ENCODE results near the gene UHRF2. TPM values are rescaled to one million over a fixed set of nuclear protein-coding genes. Genes with fewer than 3 reads are reported as not detected.

UHRF2 gene
- total RNA-seq, 1 experiment from 2014 or later: 39.0 TPM

GRCh38 chr9:6418764-6419163 lies 5.8 kb downstream of the UHRF2 start (continued):
- TF ChIP-seq PREB (CRISPR knock-in tag; IDR thresholded peaks at IDR 0.05; ENCODE audit: borderline replicate concordance) (no peak), TCF7 (CRISPR knock-in tag; IDR thresholded peaks at IDR 0.05; ENCODE audit: low read depth) (no peak), ZNF396 (CRISPR knock-in tag; IDR thresholded peaks at IDR 0.05; ENCODE audit: borderline replicate concordance) (no peak), CTCF (IDR thresholded peaks at IDR 0.05) (no peak), CREM (CRISPR knock-in tag; IDR thresholded peaks at IDR 0.05) (no peak)

GRCh38 chr9:6424940-6425339 lies 11.9 kb downstream of the UHRF2 start:
- Mint-ChIP-seq H3K27me3 (ENCODE audit: low read depth) (no peaks in the 10 kb centered on the region), H3K4me3 (no peak overlapping the region), H3K9me3 (no peaks in the 10 kb centered on the region), H3K4me1 (peaks cover 5% of the 10 kb centered on the region), H3K36me3 (peaks cover 13% of the 10 kb centered on the region), H3K27ac (no peak overlapping the region)
- POLR2A ChIA-PET: no interaction called here
- no peak for DNase-seq (ENCODE audit: low spot score)
- CTCF ChIA-PET: interaction anchor here (1.0 kb wide), 1 partner anchor 12 kb away, joined by 3 read pairs; the partner anchor contains the start of gene UHRF2
- ATAC-seq: no peak
- TF ChIP-seq E2F4 (CRISPR knock-in tag; IDR thresholded peaks at IDR 0.05; ENCODE audit: borderline replicate concordance, low read depth): no peak
- TF ChIP-seq OVOL2 (CRISPR knock-in tag; IDR thresholded peaks at IDR 0.05; ENCODE audit: borderline replicate concordance): no peak
- TF ChIP-seq AR (CRISPR knock-in tag; IDR thresholded peaks at IDR 0.05): no peak
- TF ChIP-seq PRDM15 (CRISPR knock-in tag; IDR thresholded peaks at IDR 0.05): no peak
- no peak for TF ChIP-seq CTCF (IDR thresholded peaks at IDR 0.05)
- no peak for TF ChIP-seq ZNF671 (CRISPR knock-in tag; IDR thresholded peaks at IDR 0.05)
- TF ChIP-seq ERG (CRISPR knock-in tag; IDR thresholded peaks at IDR 0.05): no peak
- TF ChIP-seq AFF4 (CRISPR knock-in tag; IDR thresholded peaks at IDR 0.05; ENCODE audit: borderline replicate concordance): no peak
- TF ChIP-seq GRHL2 (CRISPR knock-in tag; IDR thresholded peaks at IDR 0.05; ENCODE audit: insufficient replicate concordance, severe bottlenecking): no peak
- TF ChIP-seq NFATC4 (CRISPR knock-in tag; IDR thresholded peaks at IDR 0.05): no peak
- TF ChIP-seq TEAD4 (CRISPR knock-in tag; IDR thresholded peaks at IDR 0.05): no peak
- TF ChIP-seq RELA (CRISPR knock-in tag; IDR thresholded peaks at IDR 0.05; ENCODE audit: borderline replicate concordance): no peak
